GM12892 (cell line): ENCODE data around the gene GABPB1.

Experiments
- DNase-seq: peaks from one replicate; pipeline ENCODE4 v3.0.0; 2011; ENCODE audit not compliant: insufficient read length
- FAIRE-seq: peaks from 2 replicates; lab custom pipeline; 2011; peaks lifted over from hg19 to GRCh38; lab: Jason Lieb, UNC
- POLR2A ChIP-seq: IDR thresholded peaks from 2 replicates; pipeline ENCODE4 v1.6.1; 2011; ENCODE audit warnings: low read depth, low read length, control low read depth
- POLR2AphosphoS5 ChIP-seq: IDR thresholded peaks from 2 replicates; pipeline ENCODE4 v1.6.1; 2011; ENCODE audit warnings: low read depth, low read length, control low read depth
- TAF1 ChIP-seq: IDR thresholded peaks from 2 replicates; pipeline ENCODE4 v1.6.1; 2011; ENCODE audit warnings: low read depth, mild to moderate bottlenecking, control low read depth, low read length, borderline replicate concordance

Gene GABPB1

GRCh38 chr15:50247819-50248655, 107.0 kb downstream of the GABPB1 start:
- TF ChIP-seq POLR2AphosphoS5 (no peak), POLR2A (no peak), TAF1 (no peak)
- DNase-seq (peak; percentile 28), FAIRE-seq (no peak)

GRCh38 chr15:50246631-50247030, 108.4 kb downstream of the GABPB1 start:
- DNase-seq (no peak), FAIRE-seq (no peak)
- TF ChIP-seq TAF1, result no peak
- no peak for TF ChIP-seq POLR2AphosphoS5
- no peak for TF ChIP-seq POLR2A

- DNase-seq (no peak), FAIRE-seq (no peak)
- TF ChIP-seq POLR2AphosphoS5 (no peak), POLR2A (no peak), TAF1 (no peak)
Measured at GRCh38 chr15:50244959-50245624, 109.9 kb downstream of the GABPB1 start.

GRCh38 chr15:50244153-50244552, 110.8 kb downstream of the GABPB1 start:
- no peak for TF ChIP-seq TAF1
- no peak for TF ChIP-seq POLR2A
- TF ChIP-seq POLR2AphosphoS5, result no peak
- DNase-seq (no peak), FAIRE-seq (no peak)

- FAIRE-seq (no peak), DNase-seq (no peak)
- TF ChIP-seq POLR2AphosphoS5 (no peak), POLR2A (no peak), TAF1 (no peak)
Measured at GRCh38 chr15:50241684-50242450, 113.1 kb downstream of the GABPB1 start.

GRCh38 chr15:50238255-50238654, 116.7 kb downstream of the GABPB1 start:
- FAIRE-seq, result no peak
- DNase-seq, result no peak
- TF ChIP-seq TAF1, result no peak
- no peak for TF ChIP-seq POLR2A
- no peak for TF ChIP-seq POLR2AphosphoS5

GRCh38 chr15:50236433-50236832, 118.6 kb downstream of the GABPB1 start:
- DNase-seq (no peak), FAIRE-seq (no peak)
- TF ChIP-seq POLR2A, result no peak
- no peak for TF ChIP-seq TAF1
- TF ChIP-seq POLR2AphosphoS5, result no peak

GRCh38 chr15:50235794-50236193, 119.2 kb downstream of the GABPB1 start:
- no peak for TF ChIP-seq TAF1
- no peak for TF ChIP-seq POLR2AphosphoS5
- no peak for TF ChIP-seq POLR2A
- FAIRE-seq (no peak), DNase-seq (no peak)

GRCh38 chr15:50234764-50235163, 120.2 kb downstream of the GABPB1 start:
- DNase-seq (no peak), FAIRE-seq (no peak)
- TF ChIP-seq POLR2AphosphoS5 (no peak), POLR2A (no peak), TAF1 (no peak)

GRCh38 chr15:50233192-50233736, 121.7 kb downstream of the GABPB1 start:
- FAIRE-seq, result no peak
- no peak for TF ChIP-seq POLR2A
- no peak for TF ChIP-seq TAF1
- no peak for TF ChIP-seq POLR2AphosphoS5
- DNase-seq, result no peak

GRCh38 chr15:50232791-50233190, 122.2 kb downstream of the GABPB1 start:
- DNase-seq (no peak), FAIRE-seq (no peak)
- no peak for TF ChIP-seq POLR2A
